ENCODE data around the gene CDK5. TPM values are rescaled to one million over a fixed set of nuclear protein-coding genes. Genes with fewer than 3 reads are reported as not detected.

Gene CDK5
- 29.6 to 32.6 TPM (median 29.8 TPM) in 5 replicates for total RNA-seq (2022; extraction: Qiagen RNA extraction)

DNA sequence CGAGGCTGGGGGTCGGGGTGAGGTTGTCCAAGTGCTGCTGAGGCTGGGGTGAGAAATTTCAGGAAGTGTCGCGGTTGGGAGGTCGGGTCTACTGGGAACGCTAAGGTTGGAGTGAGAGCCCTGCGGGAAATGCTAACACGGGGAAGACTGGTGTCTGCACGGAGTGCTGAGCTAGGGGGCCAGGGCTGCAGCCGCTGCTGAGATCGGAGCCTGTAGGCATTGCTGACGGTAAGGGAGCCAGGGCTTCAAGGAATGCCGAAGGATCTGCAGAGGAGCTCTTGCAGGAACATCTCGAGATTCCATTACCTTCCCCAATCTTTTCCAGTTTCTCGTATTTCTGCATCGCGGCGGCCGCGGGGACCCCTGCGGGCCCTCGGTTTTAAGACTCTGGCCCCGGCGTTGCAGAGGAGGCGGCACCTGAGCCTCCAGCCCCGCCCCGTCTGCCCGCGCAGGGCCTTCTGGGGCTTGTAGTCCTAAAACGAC, at the start of gene CDK5:
Gene CDK5 (minus strand): TSS at position 392 of the 483 bp plus-strand sequence. CDS start 49 bp downstream, at position 343.

DNA sequence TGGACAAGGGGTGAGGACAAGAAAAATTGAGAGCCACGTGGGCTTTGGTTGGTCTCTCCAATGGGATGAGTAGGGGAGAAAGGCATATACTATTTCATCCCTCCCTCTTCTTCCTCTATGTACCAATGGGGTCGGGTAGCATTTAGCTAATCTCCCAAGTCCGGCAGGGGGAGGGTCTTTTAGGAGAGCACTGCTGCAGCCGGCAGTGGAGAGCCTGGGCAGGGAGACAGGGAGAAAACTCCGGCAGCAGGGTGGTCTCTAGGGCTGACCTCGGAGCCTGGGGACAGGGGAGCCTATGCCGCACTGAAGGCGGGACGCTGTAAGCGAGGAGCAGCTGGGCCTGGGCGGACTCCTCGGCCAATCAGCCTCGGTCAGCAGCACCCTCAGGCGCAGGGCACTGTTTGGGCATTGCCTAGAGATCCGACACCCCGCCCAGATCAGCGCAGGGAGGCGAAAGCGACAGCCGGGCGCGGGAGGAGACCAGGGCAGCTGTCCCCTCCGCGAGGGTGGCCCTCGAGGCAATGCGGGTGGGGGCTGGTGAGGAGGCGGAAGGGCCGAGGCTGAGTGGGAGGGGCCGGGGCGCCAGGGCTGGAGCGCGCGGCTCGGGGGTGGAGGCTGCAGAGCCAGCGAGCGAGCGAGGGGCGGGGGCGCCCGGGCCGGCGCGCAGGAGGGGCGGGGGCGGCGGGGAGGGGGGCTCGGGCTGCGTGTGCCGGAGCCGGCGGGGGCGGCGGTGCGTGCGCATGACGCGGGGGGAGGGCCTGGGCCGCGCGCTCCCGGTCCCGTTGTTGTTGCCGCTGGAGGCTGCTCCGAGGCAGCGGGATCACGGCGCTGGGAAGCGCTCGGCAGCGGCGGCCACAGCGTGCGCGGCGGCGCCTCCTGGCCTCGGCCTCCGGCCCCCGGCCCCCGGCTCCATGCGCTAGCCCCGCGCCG, 28.3 kb upstream of the CDK5 start, which contains the start of gene AGAP3:
Gene AGAP3 (plus strand): TSS at position 785 of the 930 bp plus-strand sequence. CDS start 267 bp downstream, outside the sequence.

DNA sequence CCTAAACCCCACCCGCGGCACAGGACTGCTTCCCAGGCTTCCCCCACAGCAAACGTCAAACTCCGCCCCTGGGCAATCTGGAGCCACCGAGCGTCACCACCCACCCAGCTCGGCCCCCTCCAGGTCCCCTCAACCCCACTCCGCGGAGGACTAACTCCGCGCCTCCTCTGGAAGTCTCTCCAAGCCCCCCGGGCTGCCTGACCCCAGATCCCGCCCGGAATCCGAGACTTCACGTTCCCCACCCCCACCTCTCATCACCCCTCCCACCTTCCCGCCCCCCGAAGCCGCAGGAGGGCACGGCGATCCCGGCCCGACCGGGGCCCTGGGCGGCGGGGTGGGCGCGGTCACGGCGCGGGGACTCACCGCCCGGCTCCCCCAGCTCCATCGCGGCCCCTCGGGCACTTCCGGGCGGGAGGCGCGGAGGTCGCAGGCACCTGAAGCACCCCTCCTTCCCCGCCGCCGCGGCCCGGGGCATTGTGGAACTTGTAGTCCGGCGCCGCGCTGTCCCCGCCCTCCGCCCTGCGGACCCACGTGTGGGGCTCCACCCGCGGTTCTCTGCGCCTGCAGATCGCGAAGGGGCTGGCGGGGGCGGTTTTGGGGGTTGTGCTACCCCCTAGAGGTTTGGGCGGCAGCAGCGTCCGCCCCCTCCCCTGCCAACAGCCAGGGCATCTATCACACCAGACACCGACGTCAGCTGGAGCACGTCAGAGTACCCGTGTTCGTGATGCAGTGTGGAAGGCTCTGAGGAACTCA, 25.6 kb upstream of the CDK5 start, which contains the start of gene TMUB1:
Gene TMUB1 (minus strand): TSS at position 423 of the 753 bp plus-strand sequence. CDS start 930 bp downstream, outside the sequence.

DNA sequence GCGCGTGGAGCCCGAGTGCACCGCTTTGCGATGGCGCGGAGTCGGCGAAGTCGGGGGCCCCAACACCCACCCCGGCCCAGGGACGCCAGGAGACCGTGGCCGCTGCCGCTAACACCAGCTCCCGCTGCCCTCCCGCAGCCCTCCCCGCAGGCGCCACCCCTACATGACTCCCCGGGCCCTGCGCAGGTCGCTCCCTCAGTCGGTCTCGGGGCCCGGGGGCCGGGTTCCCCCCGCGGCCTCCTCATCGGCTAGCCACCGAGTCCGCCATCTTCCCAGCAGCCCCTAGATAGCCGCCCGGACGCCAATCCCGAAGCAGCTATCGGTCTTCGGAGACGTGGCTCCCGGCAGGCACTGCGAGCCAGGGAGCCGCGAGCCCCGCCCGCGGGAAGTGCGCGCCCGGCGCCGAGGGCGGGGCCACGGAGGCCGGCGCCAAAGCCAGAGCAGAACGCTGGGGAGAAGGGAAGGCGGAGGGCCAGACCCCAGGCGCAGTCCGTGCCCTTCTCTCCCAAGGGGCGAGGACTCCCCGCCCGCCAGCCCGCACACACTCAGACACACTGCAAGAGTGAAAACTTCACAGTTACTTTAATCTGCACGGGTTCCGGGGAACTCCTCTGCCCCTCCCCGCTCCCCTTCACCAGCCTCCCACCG, 22.9 kb upstream of the CDK5 start, which contains the start of gene FASTK:
Gene FASTK (minus strand): TSS at position 288 of the 648 bp plus-strand sequence. CDS start 43 bp downstream, at position 245.

DNA sequence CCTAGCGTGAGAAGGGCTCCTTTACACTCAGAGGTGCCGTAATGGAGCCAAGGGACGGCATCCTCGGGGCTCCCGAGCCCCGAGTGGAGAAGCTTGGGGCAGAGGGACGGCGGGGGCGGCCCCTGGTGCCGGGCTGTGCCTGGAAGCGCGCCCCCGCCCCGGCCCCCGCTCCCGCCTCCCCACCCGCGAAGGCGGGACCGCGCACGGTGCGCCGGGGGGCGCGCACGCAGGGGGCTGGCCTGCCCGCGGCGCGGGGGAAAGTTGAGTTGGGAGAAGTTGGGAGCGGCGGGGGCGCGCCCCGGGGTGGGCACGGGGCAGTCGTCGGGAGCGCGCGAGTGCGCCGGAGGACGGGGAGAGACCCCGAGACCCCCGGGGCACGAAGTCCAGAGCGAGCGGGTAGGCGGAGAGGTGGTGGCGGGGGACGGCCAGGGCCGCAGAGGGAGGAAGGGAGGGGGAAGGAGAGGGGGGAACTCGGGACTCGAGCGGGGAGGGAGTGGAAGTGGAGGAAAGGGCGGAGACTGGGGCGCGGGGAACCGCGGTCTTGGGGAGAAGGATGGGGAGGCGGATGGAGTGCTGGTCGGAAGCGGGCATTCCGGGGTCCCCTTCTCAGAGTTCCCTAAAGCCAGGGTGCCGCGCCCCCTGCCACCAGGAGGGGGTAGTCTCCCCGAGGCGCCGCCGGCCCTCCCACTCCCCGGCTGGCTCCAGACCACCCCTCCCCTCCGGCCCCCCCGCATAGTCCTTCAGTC, 1.8 kb upstream of the CDK5 start, which contains the start of gene SLC4A2:
Gene SLC4A2 (plus strand): TSS at position 223 of the 746 bp plus-strand sequence. CDS start 2,399 bp downstream, outside the sequence.

DNA sequence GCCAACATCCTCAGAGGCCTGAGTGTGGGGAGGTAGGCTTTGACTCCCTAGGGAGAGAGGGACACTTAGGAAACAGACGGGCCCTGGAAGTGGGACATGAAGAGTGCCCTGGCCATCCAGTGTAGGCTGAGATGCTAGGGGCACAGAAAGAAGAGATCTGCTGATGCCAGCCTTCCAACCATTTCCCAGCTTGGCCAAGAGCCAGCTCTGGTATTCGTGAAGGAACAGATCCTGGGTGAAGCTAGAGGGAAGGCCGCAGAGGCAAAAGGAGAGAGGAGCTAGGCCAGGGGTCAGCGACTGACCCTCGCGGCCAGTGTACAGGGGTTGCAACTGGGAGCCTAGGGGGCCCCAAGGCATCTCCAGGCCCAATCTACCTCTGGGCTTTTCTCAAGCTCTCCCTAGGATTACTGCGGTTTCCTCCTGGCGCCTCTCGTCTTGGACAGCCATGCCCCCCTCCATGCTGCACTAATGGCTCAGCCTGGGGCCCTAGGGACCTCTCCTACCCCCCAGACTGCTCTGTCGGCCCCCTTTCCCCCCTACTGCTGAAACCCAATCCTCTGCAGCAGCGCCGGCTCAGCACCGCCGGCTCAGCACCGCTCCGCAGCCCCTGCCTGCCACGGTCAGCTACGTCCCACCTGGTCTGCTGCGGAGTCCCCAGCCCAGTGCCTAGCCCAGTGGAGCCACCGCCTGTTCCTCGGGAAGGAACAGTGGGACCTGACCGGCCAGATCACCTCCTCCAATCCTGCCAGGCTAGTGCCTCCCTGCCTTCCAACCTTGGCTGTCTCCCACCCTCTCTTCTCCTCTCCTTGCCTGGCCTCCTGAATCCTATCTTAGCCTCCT, 9.5 kb downstream of the CDK5 start, which contains the start of gene ASIC3:
Gene ASIC3 (plus strand): TSS at position 556 of the 840 bp plus-strand sequence. CDS start 355 bp downstream, outside the sequence.

DNA sequence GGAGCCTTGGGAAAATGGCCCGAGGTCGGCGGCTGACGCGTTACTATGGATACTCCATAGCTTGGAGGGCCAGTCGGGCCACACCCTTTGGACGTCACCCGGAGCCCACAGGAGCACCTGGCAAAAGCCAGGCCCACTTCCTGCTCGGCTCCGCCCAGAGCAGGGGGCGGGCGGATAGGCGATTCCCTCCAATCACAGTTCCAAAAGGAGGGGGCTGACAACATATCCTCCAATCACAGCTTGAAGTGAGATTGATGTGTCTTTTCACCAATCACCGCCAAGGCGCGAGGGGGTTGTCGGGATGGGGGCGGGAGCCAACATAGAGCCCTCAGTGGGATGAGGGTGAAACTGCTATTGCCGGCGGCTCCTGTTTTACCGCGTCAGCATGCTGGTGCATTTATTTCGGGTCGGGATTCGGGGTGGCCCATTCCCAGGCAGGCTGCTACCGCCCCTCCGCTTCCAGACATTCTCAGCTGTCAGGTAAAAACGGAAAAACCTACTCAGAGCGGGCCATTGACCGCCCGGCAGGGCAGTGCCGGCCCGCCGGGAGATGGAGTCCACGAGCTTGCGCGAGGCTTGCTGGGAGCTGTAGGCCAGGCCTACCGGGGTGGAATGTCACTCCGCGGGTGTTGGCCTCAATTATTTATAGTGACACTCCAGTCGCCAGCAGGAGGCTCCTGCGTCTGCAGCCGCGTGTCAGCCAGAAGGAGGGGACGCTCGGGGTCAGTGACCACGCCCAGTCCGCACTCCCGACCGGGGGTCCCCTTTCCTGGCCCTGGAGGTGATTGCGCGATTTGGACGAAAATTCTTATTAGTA, 29.4 kb downstream of the CDK5 start, which contains the start of gene ABCB8:
Gene ABCB8 (plus strand): TSS at position 320 of the 817 bp plus-strand sequence. CDS start 66 bp downstream, at position 386.

DNA sequence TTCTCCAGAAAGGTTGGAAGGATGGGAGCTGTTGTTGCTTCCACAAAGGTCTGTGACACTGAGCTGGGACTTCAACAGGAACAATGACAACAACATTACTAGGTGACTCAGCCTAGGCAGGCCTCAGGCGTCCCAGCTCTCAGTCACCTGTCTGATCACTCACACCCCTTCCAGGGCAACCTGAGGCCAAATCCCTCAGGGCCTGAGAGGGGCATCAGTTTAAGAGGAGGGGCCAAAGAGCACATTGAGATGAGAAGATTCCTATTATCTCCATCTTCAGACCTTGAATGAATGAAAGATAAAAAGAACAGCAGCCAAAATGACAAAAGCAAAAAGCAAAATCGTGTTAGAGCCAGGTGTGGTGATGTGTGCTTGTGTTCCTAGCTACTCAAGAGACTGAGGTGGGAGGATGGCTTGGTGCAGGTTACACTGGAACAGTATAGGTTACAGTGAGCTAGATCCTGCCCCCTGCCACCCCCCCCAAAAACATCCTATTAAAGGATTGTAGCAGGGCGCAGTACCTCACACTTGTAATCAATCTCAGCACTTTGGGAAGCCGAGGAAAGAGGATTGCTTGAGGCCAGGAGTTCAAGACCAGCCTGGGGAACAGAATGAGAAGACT, 33.2 kb downstream of the CDK5 start, which contains the start of gene ATG9B:
Gene ATG9B (minus strand): TSS at position 60 of the 622 bp plus-strand sequence. CDS start 71 bp downstream, outside the sequence.

Other genes starting within 250 kb of the CDK5 start
- gene AOC1, start 205.4 kb downstream of the CDK5 start, total RNA-seq (2022; extraction: Qiagen RNA extraction): 0.05 to 0.32 TPM (median 0.13 TPM) in 3 of 5 replicates, not detected in the others
- gene KCNH2, start 79.6 kb downstream of the CDK5 start, total RNA-seq (2022; extraction: Qiagen RNA extraction): 1.6 to 2.2 TPM (median 2.0 TPM) in 5 replicates
- gene NOS3, start 66.9 kb downstream of the CDK5 start, total RNA-seq (2022; extraction: Qiagen RNA extraction): 0.13 to 0.37 TPM (median 0.34 TPM) in 5 replicates
- 0.39 to 0.66 TPM (median 0.65 TPM) in 5 replicates for gene ATG9B, start 33.4 kb downstream of the CDK5 start, total RNA-seq (2022; extraction: Qiagen RNA extraction)
- gene ABCB8, start 29.4 kb downstream of the CDK5 start, total RNA-seq (2022; extraction: Qiagen RNA extraction): 32.9 to 52.5 TPM (median 47.6 TPM) in 5 replicates
- gene ASIC3, start 9.4 kb downstream of the CDK5 start, total RNA-seq (2022; extraction: Qiagen RNA extraction): 7.7 to 11.7 TPM (median 8.7 TPM) in 5 replicates
- 174 to 292 TPM (median 259 TPM) in 5 replicates for gene SLC4A2, start 1.7 kb upstream of the CDK5 start, total RNA-seq (2022; extraction: Qiagen RNA extraction)
- gene FASTK, start 22.9 kb upstream of the CDK5 start, total RNA-seq (2022; extraction: Qiagen RNA extraction): 51.3 to 86.5 TPM (median 80.0 TPM) in 5 replicates
- 38.5 to 59.2 TPM (median 55.5 TPM) in 5 replicates for gene TMUB1, start 25.6 kb upstream of the CDK5 start, total RNA-seq (2022; extraction: Qiagen RNA extraction)
- gene AGAP3, start 28.6 kb upstream of the CDK5 start, total RNA-seq (2022; extraction: Qiagen RNA extraction): 44.1 to 66.6 TPM (median 65.4 TPM) in 5 replicates
- 0.20 TPM in 1 of 5 replicates, not detected in the others for gene GBX1, start 109.8 kb upstream of the CDK5 start, total RNA-seq (2022; extraction: Qiagen RNA extraction)
- not detected in 5 replicates for gene ASB10, start 129.4 kb upstream of the CDK5 start, total RNA-seq (2022; extraction: Qiagen RNA extraction)
- not detected in 5 replicates for gene H2BK1, start 152.6 kb upstream of the CDK5 start, total RNA-seq (2022; extraction: Qiagen RNA extraction)
- 58.0 to 63.8 TPM (median 62.0 TPM) in 5 replicates for gene ABCF2, start 169.3 kb upstream of the CDK5 start, total RNA-seq (2022; extraction: Qiagen RNA extraction)
- 34.7 to 47.0 TPM (median 45.1 TPM) in 5 replicates for gene CHPF2, start 174.6 kb upstream of the CDK5 start, total RNA-seq (2022; extraction: Qiagen RNA extraction)
- gene SMARCD3, start 190.8 kb upstream of the CDK5 start, total RNA-seq (2022; extraction: Qiagen RNA extraction): 7.7 to 11.6 TPM (median 9.9 TPM) in 5 replicates

Measured in A549 treated with Mapracorat at 1 μM for 4 hours (cell line).